COLO668 (cell line): ENCODE results near the gene KPNA1.

ENCODE experiments used
- DNase-seq: peaks from one replicate; lab custom pipeline; 2025; ENCODE audit not compliant: unreplicated experiment; lab: John Stamatoyannopoulos, UW

The KPNA1 gene

GRCh38 chr3:122514123-122515019, at the start of gene KPNA1:
Gene KPNA1, minus strand, starts transcription at chr3:122514939. Its CDS starts 18,374 bp downstream, at chr3:122496565.
- peak; percentile 88 for DNase-seq

GRCh38 chr3:122564155-122564912, 49.6 kb upstream of the KPNA1 start, which contains the start of the genes DTX3L and PARP9:
Gene DTX3L, plus strand, starts transcription at chr3:122564338. Its CDS starts 89 bp downstream, at chr3:122564427.
Gene PARP9, minus strand, starts transcription at chr3:122564300. Its CDS starts 4,680 bp downstream, at chr3:122559620.
- peak; percentile 83 for DNase-seq

DNA sequence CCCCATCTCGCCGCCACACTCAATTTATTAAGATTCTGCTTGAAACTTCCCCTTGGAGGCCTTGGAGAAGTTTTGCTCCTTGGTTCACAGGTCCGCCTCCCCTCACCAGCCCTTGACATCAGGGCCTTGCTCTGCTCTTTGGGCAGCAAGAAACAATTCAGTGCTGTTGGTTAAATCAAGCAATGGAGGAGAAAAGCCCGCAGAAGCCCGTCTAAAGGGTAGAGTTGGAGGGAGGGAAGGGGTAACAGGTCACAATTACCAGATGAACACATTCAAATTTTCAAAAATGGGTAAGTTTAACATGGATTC, 48.9 kb upstream of the KPNA1 start:
- no peak for DNase-seq

GRCh38 chr3:122562923-122563716, 48.4 kb upstream of the KPNA1 start:
- DNase-seq, result no peak

DNA sequence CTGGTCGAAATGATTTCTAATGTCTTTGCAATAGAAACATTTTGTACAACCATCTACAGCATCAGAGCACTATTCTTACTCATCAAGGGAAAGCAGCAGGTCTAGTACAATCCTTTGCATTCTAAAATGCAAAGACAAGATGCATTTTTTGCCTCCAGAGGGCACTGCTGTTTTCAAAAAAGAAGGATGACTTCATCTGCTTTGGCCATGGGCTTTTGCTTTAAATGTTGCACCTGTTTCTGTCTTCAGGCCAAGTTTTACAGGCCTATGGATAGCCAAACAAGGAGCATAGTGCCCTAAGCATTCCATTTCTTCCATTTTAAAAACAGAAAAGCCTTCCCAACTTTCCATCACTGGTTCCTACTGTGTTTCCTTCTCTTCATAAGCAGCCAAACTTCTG, 45.9 kb upstream of the KPNA1 start:
- peak; percentile 23 for DNase-seq

GRCh38 chr3:122559906-122560305, 45.2 kb upstream of the KPNA1 start:
- no peak for DNase-seq

GRCh38 chr3:122558605-122559004, 43.9 kb upstream of the KPNA1 start:
- no peak for DNase-seq

- no peak for DNase-seq
These were observed 42.6 kb upstream of the KPNA1 start for GRCh38 chr3:122557356-122557755.

GRCh38 chr3:122555275-122556071, 40.7 kb upstream of the KPNA1 start:
- no peak for DNase-seq

DNA sequence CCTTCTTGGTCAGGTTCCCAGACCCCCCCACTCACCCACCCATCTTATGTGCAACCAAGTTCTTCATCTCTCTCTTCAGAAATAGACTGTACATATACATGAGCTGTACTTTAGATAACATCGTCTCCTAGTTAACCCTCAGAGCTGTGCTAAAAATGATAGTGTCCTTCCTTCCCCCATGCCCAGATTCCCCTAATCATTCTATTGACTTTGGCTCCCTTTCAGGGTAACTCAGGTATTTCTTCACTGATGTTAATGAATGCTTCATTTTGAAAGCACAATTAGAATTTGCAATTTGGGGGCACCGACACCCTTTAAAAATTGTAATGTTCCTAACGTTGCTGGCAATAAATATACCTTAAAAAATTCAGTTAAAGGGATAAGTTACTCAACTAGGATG, 38.4 kb upstream of the KPNA1 start:
- no peak for DNase-seq

DNA sequence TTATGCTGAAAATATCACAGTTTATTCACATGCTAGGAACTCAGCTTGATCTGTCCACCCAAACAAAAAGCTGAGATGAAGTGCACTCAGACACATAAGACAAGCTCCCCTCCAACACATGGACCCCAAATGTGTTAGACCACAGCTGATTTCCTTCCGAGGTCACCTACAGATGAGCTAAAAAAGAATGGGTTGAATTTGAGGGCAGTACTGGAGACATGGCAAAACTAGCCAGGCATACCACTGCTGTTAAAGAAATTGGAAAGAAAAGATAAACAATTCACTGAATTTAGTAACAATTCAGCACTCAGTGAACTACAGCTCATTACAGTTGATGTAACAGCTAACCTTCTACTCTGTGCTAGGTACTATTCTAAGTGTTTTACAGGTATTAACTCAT, 33.9 kb upstream of the KPNA1 start:
- no peak for DNase-seq

DNA sequence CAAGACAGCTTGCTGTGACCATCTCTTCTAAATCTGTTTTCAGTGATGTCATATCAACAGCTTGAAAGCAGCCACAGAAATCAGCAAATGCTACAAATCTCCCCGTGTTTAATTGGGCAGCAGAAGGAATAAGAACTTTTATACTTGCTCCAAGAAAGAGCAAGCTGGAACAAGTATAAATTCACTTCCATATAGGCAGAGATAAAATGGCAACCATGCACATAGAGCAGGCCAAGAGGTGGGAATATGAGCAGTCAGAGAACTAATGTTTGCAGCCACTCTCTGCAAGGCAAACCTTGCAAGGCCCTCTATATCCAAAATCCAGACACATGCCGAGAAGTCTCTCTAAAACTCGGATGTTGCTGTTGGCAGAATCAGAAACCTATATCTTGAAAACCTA, 33.3 kb upstream of the KPNA1 start:
- no peak for DNase-seq

DNA sequence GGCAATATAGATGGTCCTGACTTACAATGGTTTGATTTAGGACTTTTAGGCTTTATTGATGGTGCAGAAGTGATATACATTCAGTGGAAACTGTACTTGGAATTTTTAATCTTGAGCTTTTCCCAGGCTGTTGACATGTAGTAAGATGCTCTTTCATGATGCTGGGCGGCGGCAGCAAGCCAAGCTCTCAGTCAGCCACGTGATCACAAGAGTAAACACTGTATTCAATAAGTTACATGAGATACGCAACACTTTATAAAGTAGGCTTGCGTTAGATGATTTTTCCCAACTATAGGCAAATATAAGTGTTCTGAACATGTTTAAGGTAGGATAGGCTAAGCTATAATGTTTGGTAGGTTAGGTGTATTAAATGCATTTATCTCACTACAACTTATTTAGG, 31.4 kb upstream of the KPNA1 start:
- no peak for DNase-seq

GRCh38 chr3:122538956-122539490, 24.3 kb upstream of the KPNA1 start:
- no peak for DNase-seq

DNA sequence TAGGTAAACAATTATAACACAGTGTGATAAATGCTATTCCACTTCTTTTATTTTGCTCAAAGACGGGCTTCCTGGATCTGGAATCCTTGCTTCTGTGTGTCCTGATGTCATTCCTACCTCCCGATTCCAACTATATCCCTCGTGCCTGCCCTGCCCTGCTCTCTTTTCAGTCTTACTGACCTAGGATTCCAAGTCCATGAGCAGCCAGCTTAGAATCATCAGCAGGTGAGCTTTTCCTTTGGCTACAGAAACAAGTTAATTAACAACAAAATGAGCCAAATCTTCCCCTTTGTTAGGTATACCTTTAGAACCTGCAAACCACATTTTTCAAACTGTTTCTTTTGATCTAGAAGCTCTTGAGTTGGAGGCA, 21.9 kb upstream of the KPNA1 start:
- no peak for DNase-seq

DNA sequence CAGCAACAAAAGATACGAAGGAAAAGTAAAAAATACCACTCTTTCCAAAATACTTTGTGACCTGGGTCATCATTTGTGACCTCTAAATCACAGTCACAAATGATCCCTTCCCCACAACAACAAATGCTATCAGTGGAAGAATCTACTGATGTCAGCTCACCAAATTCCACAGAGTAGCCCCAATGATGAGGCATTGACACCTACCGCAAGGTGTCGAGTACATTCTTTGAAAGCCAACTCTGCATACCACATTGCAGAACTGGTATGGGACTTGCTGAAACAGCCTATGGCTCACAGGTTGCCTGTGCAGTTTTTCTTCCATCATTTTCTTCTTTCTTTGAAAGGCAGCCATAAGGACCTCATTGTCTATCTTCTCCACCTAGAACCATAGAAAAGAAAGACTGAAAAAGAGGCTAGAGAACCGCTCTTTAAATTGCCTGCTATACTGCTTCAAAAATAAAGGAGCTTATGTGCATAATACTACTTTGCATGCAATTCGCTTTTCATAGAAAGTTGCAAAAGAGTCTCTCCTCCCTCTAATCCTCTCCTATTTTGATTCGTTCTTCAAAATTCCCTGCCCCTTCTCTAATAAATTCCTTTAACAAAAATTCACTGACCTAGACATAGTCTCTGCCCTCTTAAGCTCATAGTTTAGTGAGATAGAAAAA, 21.4 kb upstream of the KPNA1 start:
- DNase-seq, result no peak

DNA sequence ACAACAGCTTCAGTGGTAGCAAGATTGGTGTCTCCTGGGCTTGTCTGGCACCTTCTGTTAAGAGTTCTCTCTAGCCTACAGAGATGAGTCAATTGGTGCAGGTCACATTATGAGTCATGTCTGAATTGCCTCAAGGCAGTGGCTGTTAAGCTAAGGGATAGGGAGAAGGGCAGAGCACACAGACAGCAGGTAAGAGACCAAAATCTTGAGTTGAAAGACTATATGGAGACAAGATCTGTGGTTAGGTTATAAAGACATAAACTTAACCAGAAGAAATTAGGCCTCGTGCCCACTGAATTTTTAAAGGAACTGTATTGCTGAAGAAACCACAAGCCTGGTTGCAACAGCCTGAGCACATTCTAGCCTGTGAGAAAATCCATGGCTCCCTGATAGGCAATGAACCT, 19.2 kb upstream of the KPNA1 start:
- DNase-seq, result no peak

GRCh38 chr3:122533480-122533879, 18.7 kb upstream of the KPNA1 start:
- no peak for DNase-seq

- no peak for DNase-seq
These were observed 15.4 kb upstream of the KPNA1 start for GRCh38 chr3:122530164-122530563.

- DNase-seq, result no peak
These were observed 8.6 kb upstream of the KPNA1 start for GRCh38 chr3:122523317-122523716.
